BJ (cell line): ENCODE results near the gene B4GALT1. TPM values are rescaled to one million over a fixed set of nuclear protein-coding genes. Genes with fewer than 3 reads are reported as not detected.

Experiments used
- CTCF ChIA-PET: fragments of 350-600 bp; formaldehyde crosslinking; extraction: SDS; loops from one replicate; lab custom pipeline; 2021; ENCODE audit warnings: antibody characterized with exemption, inconsistent platforms; lab: Yijun Ruan, JAX
- POLR2A ChIA-PET: fragments of 300-600 bp; sonication (Branson Sonifier 250); formaldehyde crosslinking; extraction: SDS; loops from one replicate; lab custom pipeline; 2021; ENCODE audit warnings: antibody characterized with exemption; lab: Charles Lee
- DNase-seq: peaks from one replicate; pipeline ENCODE4 v3.0.0-alpha.2; 2011; ENCODE audit warnings: low read depth
- H3K27me3 ChIP-seq: 2 replicates; pipeline ENCODE4 v1.6.0; 2011; ENCODE audit warnings: low read length; ENCODE audit not compliant: control insufficient read depth, insufficient read depth
- H3K36me3 ChIP-seq: 2 replicates; pipeline ENCODE4 v1.5.1; 2011; ENCODE audit warnings: low read length; ENCODE audit not compliant: control insufficient read depth, insufficient read depth
- H3K4me3 ChIP-seq: 2 replicates; pipeline ENCODE4 v1.5.1; 2011; ENCODE audit warnings: low read depth, mild to moderate bottlenecking, control low read depth, low read length
- polyA plus RNA-seq: library from polyadenylated mRNA; depleted of rRNA; stranded (reverse); fragments of >200 nt; gene quantifications from 2 replicates; pipeline ENCODE4 v1.2.3, GENCODE V29; 2011
- TF ChIP-seq, protein P1 (sequence below): IDR thresholded peaks from 2 replicates; pipeline ENCODE4 v1.5.1; 2011; ENCODE audit warnings: low read depth, mild to moderate bottlenecking, control low read depth, inconsistent platforms, low read length, moderate library complexity; ENCODE audit not compliant: insufficient read depth

Gene B4GALT1
- polyA plus RNA-seq, 1 experiment = 85.6 TPM

DNA sequence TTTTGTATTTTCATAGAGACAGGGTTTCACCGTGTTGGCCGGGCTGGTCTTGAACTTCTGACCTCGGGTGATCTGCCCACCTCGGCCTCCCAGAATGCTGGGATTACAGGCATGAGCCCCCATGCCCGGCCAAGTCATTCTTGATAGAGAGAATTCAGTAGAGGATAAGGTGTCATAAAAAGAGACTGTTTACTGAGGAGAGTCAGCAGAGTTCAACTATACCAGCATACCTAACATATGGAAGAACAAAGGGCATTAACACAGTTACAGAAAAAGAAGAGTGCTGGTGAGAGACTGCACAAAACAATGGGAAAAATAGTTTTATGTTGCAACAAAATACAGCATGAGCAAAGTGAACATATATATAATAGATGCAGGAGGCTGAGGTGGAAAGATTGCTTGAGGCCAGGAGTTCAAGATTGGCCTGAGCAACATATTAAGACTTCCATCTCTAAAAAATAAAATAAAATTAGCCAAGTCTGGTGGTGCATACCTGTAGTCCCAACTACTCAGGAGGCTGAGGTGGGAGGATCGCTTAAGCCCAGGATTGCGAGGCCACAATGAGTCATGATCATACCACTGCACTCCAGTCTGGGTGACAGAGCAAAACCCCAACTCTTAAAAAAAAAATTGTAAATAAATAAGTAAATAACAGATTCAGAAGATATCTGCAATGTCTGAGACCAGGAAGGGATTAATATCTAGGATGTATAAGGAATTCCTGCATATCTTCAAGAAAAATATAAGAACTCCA is 19.5 kb downstream of the B4GALT1 start:
- Histone ChIP-seq H3K4me3 (no peak overlapping the region), H3K27me3 (no peaks in the 10 kb centered on the region), H3K36me3 (no peaks in the 10 kb centered on the region)
- ChIA-PET POLR2A (no interaction called here), CTCF (no interaction called here)
- no peak for DNase-seq
- TF ChIP-seq, protein P1, sequence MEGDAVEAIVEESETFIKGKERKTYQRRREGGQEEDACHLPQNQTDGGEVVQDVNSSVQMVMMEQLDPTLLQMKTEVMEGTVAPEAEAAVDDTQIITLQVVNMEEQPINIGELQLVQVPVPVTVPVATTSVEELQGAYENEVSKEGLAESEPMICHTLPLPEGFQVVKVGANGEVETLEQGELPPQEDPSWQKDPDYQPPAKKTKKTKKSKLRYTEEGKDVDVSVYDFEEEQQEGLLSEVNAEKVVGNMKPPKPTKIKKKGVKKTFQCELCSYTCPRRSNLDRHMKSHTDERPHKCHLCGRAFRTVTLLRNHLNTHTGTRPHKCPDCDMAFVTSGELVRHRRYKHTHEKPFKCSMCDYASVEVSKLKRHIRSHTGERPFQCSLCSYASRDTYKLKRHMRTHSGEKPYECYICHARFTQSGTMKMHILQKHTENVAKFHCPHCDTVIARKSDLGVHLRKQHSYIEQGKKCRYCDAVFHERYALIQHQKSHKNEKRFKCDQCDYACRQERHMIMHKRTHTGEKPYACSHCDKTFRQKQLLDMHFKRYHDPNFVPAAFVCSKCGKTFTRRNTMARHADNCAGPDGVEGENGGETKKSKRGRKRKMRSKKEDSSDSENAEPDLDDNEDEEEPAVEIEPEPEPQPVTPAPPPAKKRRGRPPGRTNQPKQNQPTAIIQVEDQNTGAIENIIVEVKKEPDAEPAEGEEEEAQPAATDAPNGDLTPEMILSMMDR = no peak

- DNase-seq = no peak
- Histone ChIP-seq H3K36me3 (no peaks in the 10 kb centered on the region), H3K27me3 (no peaks in the 10 kb centered on the region), H3K4me3 (no peak overlapping the region)
- POLR2A ChIA-PET = no interaction called here
- TF ChIP-seq, protein P1 = no peak
- CTCF ChIA-PET = no interaction called here
Measured at GRCh38 chr9:33146298-33146697, 20.8 kb downstream of the B4GALT1 start.

GRCh38 chr9:33144551-33144950 is 22.6 kb downstream of the B4GALT1 start:
- ChIA-PET POLR2A (no interaction called here), CTCF (no interaction called here)
- no peaks in the 10 kb centered on the region for H3K36me3 ChIP-seq
- DNase-seq = no peak
- H3K27me3 ChIP-seq = no peaks in the 10 kb centered on the region
- no peak overlapping the region for H3K4me3 ChIP-seq
- TF ChIP-seq, protein P1 = no peak

DNA sequence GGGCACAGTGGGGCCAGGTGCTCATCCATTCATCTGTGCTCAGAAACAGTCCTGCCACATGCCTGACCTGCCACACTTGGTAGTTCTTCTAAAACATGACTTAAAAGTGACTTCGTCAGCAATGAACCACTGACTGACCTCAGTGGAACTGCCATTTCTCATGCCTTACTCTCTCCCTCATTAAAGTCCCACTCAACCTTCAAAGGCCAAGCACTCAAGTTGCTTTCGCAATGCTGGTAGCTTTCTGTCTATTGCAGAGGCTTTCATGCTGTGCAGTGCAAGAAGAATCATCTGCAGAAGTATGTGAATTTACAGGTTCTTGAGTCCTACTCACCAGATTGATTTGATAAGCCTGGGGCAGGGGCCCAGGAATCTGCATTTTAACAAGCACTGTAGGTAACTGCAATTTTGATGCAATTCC is 23.9 kb downstream of the B4GALT1 start:
- peak; percentile 65 for DNase-seq
- CTCF ChIA-PET = interaction anchor here (0.6 to 1.5 kb wide), 2 partner anchors 11 to 83 kb away, joined by 4 read pairs; no protein-coding TSS in a partner anchor
- Histone ChIP-seq H3K4me3 (no peak overlapping the region), H3K36me3 (no peaks in the 10 kb centered on the region), H3K27me3 (no peaks in the 10 kb centered on the region)
- POLR2A ChIA-PET = interaction anchor here (0.5 to 1.1 kb wide), 3 partner anchors 9 to 20 kb away, joined by 3 to 10 read pairs (median 4); no protein-coding TSS in a partner anchor
- TF ChIP-seq, protein P1 = no peak

DNA sequence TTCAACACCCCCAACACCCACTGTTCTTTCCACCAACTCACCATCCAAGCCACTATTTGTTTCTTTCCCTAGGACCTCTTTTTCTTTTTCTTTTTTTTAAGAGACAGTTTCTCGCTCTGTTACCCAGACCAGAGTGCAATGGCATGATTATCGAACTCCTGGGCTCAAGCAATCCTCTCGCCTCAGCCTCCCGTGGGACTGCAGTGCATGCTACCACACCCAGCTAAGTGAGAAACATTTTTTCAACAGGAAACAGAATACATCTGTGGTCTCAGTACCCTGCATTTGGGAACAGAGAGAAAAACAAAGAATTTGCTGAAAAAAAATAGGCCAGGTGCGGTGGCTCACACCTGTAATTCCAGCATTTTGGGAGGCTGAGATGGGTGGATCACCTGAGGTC is 24.6 kb downstream of the B4GALT1 start:
- no peaks in the 10 kb centered on the region for H3K27me3 ChIP-seq
- no peaks in the 10 kb centered on the region for H3K36me3 ChIP-seq
- TF ChIP-seq, protein P1 = no peak
- POLR2A ChIA-PET = interaction anchor here (1.1 kb wide), 1 partner anchor 19 kb away, joined by 4 read pairs; no protein-coding TSS in a partner anchor
- CTCF ChIA-PET = no interaction called here
- DNase-seq = no peak
- H3K4me3 ChIP-seq = no peak overlapping the region
